ENCODE measurements around the gene DGKB. TPM values are rescaled to one million over a fixed set of nuclear protein-coding genes. Genes with fewer than 3 reads are reported as not detected.

The DGKB gene
- total RNA-seq, 4 donors from 2014 or later: 0.40 to 3.8 (median 0.82) TPM; not detected in 1

GRCh38 chr7:14236834-14237233 is 665.7 kb downstream of the DGKB start:
- DNase-seq: no peak
- H3K36me3 ChIP-seq: no peaks in the 10 kb centered on the region
- WGBS, 2 donors (ENCODE audit: low coverage in 1 of 2): 59 to 62% methylated on average over 3 of the region's 3 CpGs
- H3K27ac ChIP-seq: no peak overlapping the region
- no peak for TF ChIP-seq POLR2AphosphoS5 (IDR thresholded peaks at IDR 0.05)
- TF ChIP-seq CTCF (IDR thresholded peaks at IDR 0.05): no peak
- no peak for TF ChIP-seq POLR2A (IDR thresholded peaks at IDR 0.05)
- TF ChIP-seq EP300 (IDR thresholded peaks at IDR 0.05; ENCODE audit: low read depth): no peak
- peaks cover 0 to 8% (median 1%) of the 10 kb centered on the region in 4 donors for H3K4me1 ChIP-seq
- H3K27me3 ChIP-seq: no peaks in the 10 kb centered on the region
- no peak overlapping the region for H3K4me3 ChIP-seq
- H3K9me3 ChIP-seq: no peaks in the 10 kb centered on the region
- intact Hi-C loops (cut with DNase I; ENCODE audit: low total_unique reads) (no loop called here), in situ Hi-C loops (cut with MboI; ENCODE audit: low pct_ligation_motif_present in 1 of 4, low pct_unique_long_range_greater_than_20kb in 1 of 4, low sequenced_read_pairs in 3 of 4) (no loop called here)

- no peak overlapping the region for H3K27ac ChIP-seq
- TF ChIP-seq POLR2AphosphoS5 (IDR thresholded peaks at IDR 0.05) (no peak), CTCF (IDR thresholded peaks at IDR 0.05) (no peak), EP300 (IDR thresholded peaks at IDR 0.05; ENCODE audit: low read depth) (no peak), POLR2A (IDR thresholded peaks at IDR 0.05) (no peak)
- H3K4me3 ChIP-seq: no peak overlapping the region
- H3K36me3 ChIP-seq: no peaks in the 10 kb centered on the region
- H3K27me3 ChIP-seq: no peaks in the 10 kb centered on the region
- in situ Hi-C loops (cut with MboI; ENCODE audit: low pct_ligation_motif_present in 1 of 4, low pct_unique_long_range_greater_than_20kb in 1 of 4, low sequenced_read_pairs in 3 of 4) (no loop called here), intact Hi-C loops (cut with DNase I; ENCODE audit: low total_unique reads) (no loop called here)
- DNase-seq: no peak
- 91 to 95% methylated on average over 2 of the region's 2 CpGs for WGBS, 2 donors (ENCODE audit: low coverage in 1 of 2)
- peaks cover 0 to 8% (median 1%) of the 10 kb centered on the region in 4 donors for H3K4me1 ChIP-seq
- H3K9me3 ChIP-seq: no peaks in the 10 kb centered on the region
These were observed 667.5 kb downstream of the DGKB start for GRCh38 chr7:14235056-14235455.

GRCh38 chr7:14233868-14234369 is 668.6 kb downstream of the DGKB start:
- 37 to 40% methylated on average over 3 to 4 of the region's 4 CpGs for WGBS, 2 donors (ENCODE audit: low coverage in 1 of 2)
- Histone ChIP-seq H3K27me3 (no peaks in the 10 kb centered on the region), H3K9me3 (no peaks in the 10 kb centered on the region), H3K4me3 (no peak overlapping the region), H3K27ac (no peak overlapping the region), H3K36me3 (no peaks in the 10 kb centered on the region), H3K4me1 (peaks cover 0 to 8% (median 1%) of the 10 kb centered on the region in 4 donors)
- DNase-seq: no peak
- in situ Hi-C loops (cut with MboI; ENCODE audit: low pct_ligation_motif_present in 1 of 4, low pct_unique_long_range_greater_than_20kb in 1 of 4, low sequenced_read_pairs in 3 of 4) (no loop called here), intact Hi-C loops (cut with DNase I; ENCODE audit: low total_unique reads) (no loop called here)
- TF ChIP-seq CTCF (IDR thresholded peaks at IDR 0.05) (no peak), EP300 (IDR thresholded peaks at IDR 0.05; ENCODE audit: low read depth) (no peak), POLR2AphosphoS5 (IDR thresholded peaks at IDR 0.05) (no peak), POLR2A (IDR thresholded peaks at IDR 0.05) (no peak)

- intact Hi-C loops (cut with DNase I; ENCODE audit: low total_unique reads): no loop called here
These were observed 669.3 kb downstream of the DGKB start for GRCh38 chr7:14233076-14233867.

More at GRCh38 chr7:14233076-14233867, 669.3 kb downstream of the DGKB start:
- Histone ChIP-seq H3K36me3 (no peaks in the 10 kb centered on the region), H3K9me3 (no peaks in the 10 kb centered on the region), H3K4me3 (no peak overlapping the region), H3K27me3 (no peaks in the 10 kb centered on the region), H3K4me1 (peaks cover 0 to 8% (median 1%) of the 10 kb centered on the region in 4 donors), H3K27ac (no peak overlapping the region)
- WGBS, 2 donors (ENCODE audit: low coverage in 1 of 2): 57 to 63% methylated on average over 6 to 7 of the region's 7 CpGs
- no peak for TF ChIP-seq CTCF (IDR thresholded peaks at IDR 0.05)
- TF ChIP-seq POLR2AphosphoS5 (IDR thresholded peaks at IDR 0.05): no peak
- no peak for TF ChIP-seq POLR2A (IDR thresholded peaks at IDR 0.05)
- no peak for TF ChIP-seq EP300 (IDR thresholded peaks at IDR 0.05; ENCODE audit: low read depth)
- in situ Hi-C loops (cut with MboI; ENCODE audit: low pct_ligation_motif_present in 1 of 4, low pct_unique_long_range_greater_than_20kb in 1 of 4, low sequenced_read_pairs in 3 of 4): no loop called here
- DNase-seq: no peak
